ENCODE results near the gene PCYOX1L.

DNA sequence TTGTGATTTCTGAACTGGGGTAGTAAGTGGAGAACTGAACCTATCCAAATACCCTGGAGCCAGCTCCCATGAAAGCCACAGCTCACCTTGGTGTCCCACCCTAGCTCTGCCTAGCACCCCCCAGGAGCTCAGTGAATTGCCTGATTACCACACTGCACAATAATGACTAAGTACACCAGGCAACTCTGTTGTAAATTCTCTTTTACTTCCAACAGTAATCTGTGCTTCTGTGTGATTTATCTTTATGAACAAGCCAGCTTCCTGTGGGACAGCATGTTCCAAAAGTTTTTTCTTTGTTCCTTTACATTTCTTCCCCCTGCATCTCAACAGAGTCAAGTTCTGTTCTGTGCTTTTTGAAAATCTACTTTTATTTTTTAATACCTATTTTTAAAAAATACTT lies 34.6 kb upstream of the PCYOX1L start:
- TF ChIP-seq, protein P1, sequence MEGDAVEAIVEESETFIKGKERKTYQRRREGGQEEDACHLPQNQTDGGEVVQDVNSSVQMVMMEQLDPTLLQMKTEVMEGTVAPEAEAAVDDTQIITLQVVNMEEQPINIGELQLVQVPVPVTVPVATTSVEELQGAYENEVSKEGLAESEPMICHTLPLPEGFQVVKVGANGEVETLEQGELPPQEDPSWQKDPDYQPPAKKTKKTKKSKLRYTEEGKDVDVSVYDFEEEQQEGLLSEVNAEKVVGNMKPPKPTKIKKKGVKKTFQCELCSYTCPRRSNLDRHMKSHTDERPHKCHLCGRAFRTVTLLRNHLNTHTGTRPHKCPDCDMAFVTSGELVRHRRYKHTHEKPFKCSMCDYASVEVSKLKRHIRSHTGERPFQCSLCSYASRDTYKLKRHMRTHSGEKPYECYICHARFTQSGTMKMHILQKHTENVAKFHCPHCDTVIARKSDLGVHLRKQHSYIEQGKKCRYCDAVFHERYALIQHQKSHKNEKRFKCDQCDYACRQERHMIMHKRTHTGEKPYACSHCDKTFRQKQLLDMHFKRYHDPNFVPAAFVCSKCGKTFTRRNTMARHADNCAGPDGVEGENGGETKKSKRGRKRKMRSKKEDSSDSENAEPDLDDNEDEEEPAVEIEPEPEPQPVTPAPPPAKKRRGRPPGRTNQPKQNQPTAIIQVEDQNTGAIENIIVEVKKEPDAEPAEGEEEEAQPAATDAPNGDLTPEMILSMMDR (IDR thresholded peaks at IDR 0.05; ENCODE audit: low read length): no peak
- no peak for TF ChIP-seq EZH2 (IDR thresholded peaks at IDR 0.05; ENCODE audit: borderline replicate concordance, low read length)

Measured in OCI-LY1 (cell line).